ENCODE results near the gene ENO2. TPM values are rescaled to one million over a fixed set of nuclear protein-coding genes. Genes with fewer than 3 reads are reported as not detected.

ENO2 gene
- total RNA-seq, 2 donors from 2014 or later, result 104 to 139 TPM

- Histone ChIP-seq H3K4me3 (ENCODE audit: low read length) (no peak overlapping the region), H3K36me3 (ENCODE audit: control insufficient read depth, insufficient read depth, low read length) (no peaks in the 10 kb centered on the region), H3K27me3 (ENCODE audit: control insufficient read depth, insufficient read depth, low read length, poor library complexity, severe bottlenecking) (no peaks in the 10 kb centered on the region), H3K9ac (ENCODE audit: extremely low read depth, low read length, poor library complexity, severe bottlenecking) (no peak overlapping the region), H3K9me3 (ENCODE audit: control insufficient read depth, low read length) (no peaks in the 10 kb centered on the region), H3K27ac (ENCODE audit: low read depth, low read length) (no peak overlapping the region), H3K4me1 (ENCODE audit: control insufficient read depth, insufficient read depth, low read length) (no peaks in the 10 kb centered on the region)
- Mint-ChIP-seq H3K36me3 (ENCODE audit: low read depth) (peaks cover 17% of the 10 kb centered on the region), H3K27ac (no peak overlapping the region), H3K4me3 (no peak overlapping the region), H3K27me3 (ENCODE audit: insufficient read depth) (no peaks in the 10 kb centered on the region), H3K9me3 (no peaks in the 10 kb centered on the region), H3K4me1 (peaks cover 6% of the 10 kb centered on the region)
- TF ChIP-seq CTCF (conservative IDR thresholded peaks at IDR 0.05), result no peak
- peak; percentile 55 for DNase-seq
- 79 to 94% methylated on average over 9 to 22 of the region's 22 CpGs for WGBS, 2 experiments (ENCODE audit: insufficient coverage in 1 of 2, insufficient read length in 1 of 2)
Measured at GRCh38 chr12:6952121-6952862, 37.9 kb downstream of the ENO2 start.

GRCh38 chr12:6952863-6953441 is 38.6 kb downstream of the ENO2 start:
- no peaks in the 10 kb centered on the region for H3K4me1 ChIP-seq (ENCODE audit: control insufficient read depth, insufficient read depth, low read length)
- Mint-ChIP-seq H3K36me3 (ENCODE audit: low read depth) (peaks cover 17% of the 10 kb centered on the region), H3K27me3 (ENCODE audit: insufficient read depth) (no peaks in the 10 kb centered on the region), H3K9me3 (no peaks in the 10 kb centered on the region), H3K4me1 (peaks cover 6% of the 10 kb centered on the region), H3K4me3 (no peak overlapping the region), H3K27ac (no peak overlapping the region)
- H3K27me3 ChIP-seq (ENCODE audit: control insufficient read depth, insufficient read depth, low read length, poor library complexity, severe bottlenecking), result no peaks in the 10 kb centered on the region
- no peaks in the 10 kb centered on the region for H3K9me3 ChIP-seq (ENCODE audit: control insufficient read depth, low read length)
- H3K27ac ChIP-seq (ENCODE audit: low read depth, low read length), result no peak overlapping the region
- H3K9ac ChIP-seq (ENCODE audit: extremely low read depth, low read length, poor library complexity, severe bottlenecking), result no peak overlapping the region
- no peak for TF ChIP-seq CTCF (conservative IDR thresholded peaks at IDR 0.05)
- H3K36me3 ChIP-seq (ENCODE audit: control insufficient read depth, insufficient read depth, low read length), result no peaks in the 10 kb centered on the region
- WGBS, 2 experiments (ENCODE audit: insufficient coverage in 1 of 2, insufficient read length in 1 of 2), result 93 to 98% methylated on average over 13 to 15 of the region's 15 CpGs
- DNase-seq, result no peak
- no peak overlapping the region for H3K4me3 ChIP-seq (ENCODE audit: low read length)

- Histone ChIP-seq H3K9me3 (ENCODE audit: control insufficient read depth, low read length) (no peaks in the 10 kb centered on the region), H3K9ac (ENCODE audit: extremely low read depth, low read length, poor library complexity, severe bottlenecking) (no peak overlapping the region), H3K4me1 (ENCODE audit: control insufficient read depth, insufficient read depth, low read length) (no peaks in the 10 kb centered on the region), H3K36me3 (ENCODE audit: control insufficient read depth, insufficient read depth, low read length) (no peaks in the 10 kb centered on the region), H3K27me3 (ENCODE audit: control insufficient read depth, insufficient read depth, low read length, poor library complexity, severe bottlenecking) (no peaks in the 10 kb centered on the region), H3K27ac (ENCODE audit: low read depth, low read length) (no peak overlapping the region), H3K4me3 (ENCODE audit: low read length) (no peak overlapping the region)
- H3K36me3 Mint-ChIP-seq (ENCODE audit: low read depth), result peaks cover 17% of the 10 kb centered on the region
- TF ChIP-seq CTCF (conservative IDR thresholded peaks at IDR 0.05), result no peak
- H3K27ac Mint-ChIP-seq, result peak overlapping the region; percentile 28
- H3K9me3 Mint-ChIP-seq, result no peaks in the 10 kb centered on the region
- WGBS, 2 experiments (ENCODE audit: insufficient coverage in 1 of 2, insufficient read length in 1 of 2), result 85 to 88% methylated on average over 10 to 24 of the region's 24 CpGs
- H3K4me1 Mint-ChIP-seq, result peaks cover 6% of the 10 kb centered on the region
- no peaks in the 10 kb centered on the region for H3K27me3 Mint-ChIP-seq (ENCODE audit: insufficient read depth)
- DNase-seq, result peak; percentile 51
- no peak overlapping the region for H3K4me3 Mint-ChIP-seq
Measured at GRCh38 chr12:6953442-6954315, 39.3 kb downstream of the ENO2 start.

Data from endodermal cell (in vitro differentiated cells).